HG02588 (cell line): ENCODE data around the gene ACOX3.

ENCODE experiments used
- ATAC-seq: cut with Tn5 transposase; IDR thresholded peaks from one replicate; pipeline ENCODE4 v1.9.1; 2021; ENCODE audit warnings: mild to moderate bottlenecking, moderate library complexity; ENCODE audit not compliant: unreplicated experiment

The ACOX3 gene

GRCh38 chr4:8468746-8469535 is 28.4 kb upstream of the ACOX3 start:
- peak; percentile 58 for ATAC-seq

- ATAC-seq, result no peak
Measured at GRCh38 chr4:8467016-8467415, 26.5 kb upstream of the ACOX3 start.

GRCh38 chr4:8465615-8466611 is 25.4 kb upstream of the ACOX3 start:
- no peak for ATAC-seq

GRCh38 chr4:8464381-8464780 is 23.9 kb upstream of the ACOX3 start:
- ATAC-seq, result no peak

- ATAC-seq, result no peak
Measured at GRCh38 chr4:8463811-8464210, 23.3 kb upstream of the ACOX3 start.

GRCh38 chr4:8461616-8462015 is 21.1 kb upstream of the ACOX3 start:
- ATAC-seq, result no peak

- no peak for ATAC-seq
Measured at GRCh38 chr4:8461086-8461485, 20.6 kb upstream of the ACOX3 start.

GRCh38 chr4:8459867-8460445 is 19.4 kb upstream of the ACOX3 start:
- ATAC-seq, result no peak

- ATAC-seq, result no peak
Measured at GRCh38 chr4:8457646-8458252, 17.2 kb upstream of the ACOX3 start.

GRCh38 chr4:8453957-8454356 is 13.4 kb upstream of the ACOX3 start:
- ATAC-seq, result no peak

- ATAC-seq, result no peak
Measured at GRCh38 chr4:8451440-8452182, 11.1 kb upstream of the ACOX3 start.

GRCh38 chr4:8446122-8446521 is 5.6 kb upstream of the ACOX3 start:
- ATAC-seq, result no peak

GRCh38 chr4:8443801-8444200 is 3.3 kb upstream of the ACOX3 start:
- ATAC-seq, result no peak

GRCh38 chr4:8442596-8443358 is 2.3 kb upstream of the ACOX3 start:
- ATAC-seq, result no peak

GRCh38 chr4:8441499-8442091 is 1.1 kb upstream of the ACOX3 start:
- ATAC-seq, result no peak

GRCh38 chr4:8439914-8440491 is 520 bp downstream of the ACOX3 start:
- peak; percentile 17 for ATAC-seq

- ATAC-seq, result no peak
Measured at GRCh38 chr4:8439168-8439567, 1.4 kb downstream of the ACOX3 start.

- no peak for ATAC-seq
Measured at GRCh38 chr4:8438743-8439142, 1.8 kb downstream of the ACOX3 start.

GRCh38 chr4:8437281-8437680 is 3.2 kb downstream of the ACOX3 start:
- no peak for ATAC-seq
